Colonic mucosa (tissue), 4 donors: ENCODE data around the gene ITLN1. TPM values are rescaled to one million over a fixed set of nuclear protein-coding genes. Genes with fewer than 3 reads are reported as not detected.
A peak's percentile ranks its signal among the peaks of the same experiment; 100 is the strongest.

ENCODE experiments used
- DNase-seq: peaks from one replicate; pipeline ENCODE4 v3.0.0-alpha.2; 2020
- H3K27ac ChIP-seq: fragments of 200-600 bp; one replicate; pipeline ENCODE4 v1.8.0; 2021
- H3K27me3 ChIP-seq: fragments of 200-600 bp; one replicate; pipeline ENCODE4 v1.8.0; 2021
- H3K36me3 ChIP-seq: fragments of 200-600 bp; one replicate; pipeline ENCODE4 v1.8.0; 2021
- H3K4me1 ChIP-seq: fragments of 200-600 bp; one replicate; pipeline ENCODE4 v1.8.0; 2021; ENCODE audit warnings: mild to moderate bottlenecking
- H3K4me3 ChIP-seq: fragments of 200-600 bp; one replicate; pipeline ENCODE4 v1.8.0; 2021
- H3K9ac ChIP-seq, 2 donors: one replicate each; pipeline ENCODE4 v1.7.0; 2013; ENCODE audit warnings: control low read depth in 2 of 2, low read depth in 2 of 2, low read length in 2 of 2
- H3K9me3 ChIP-seq: fragments of 200-600 bp; one replicate; pipeline ENCODE4 v1.8.0; 2021
- CTCF ChIP-seq: fragments of 200-600 bp; IDR thresholded peaks from one replicate; pipeline ENCODE4 v1.8.0; 2022; ENCODE audit warnings: antibody characterized with exemption, mild to moderate bottlenecking
- intact Hi-C: fragments of 100-400 bp; cut with DNase I; formaldehyde crosslinking; loops from one replicate; pipeline ENCODE4 v1.14.1; 2022
- total RNA-seq, 2 donors: library from RNA; stranded (reverse); fragmentation: NEBNext Ultra II Directional in 1 of 2; extraction: Animal tissue kit (Norgen Biotek cat#: 25700) in 1 of 2; gene quantifications; one replicate each; pipeline ENCODE4 v1.2.1, GENCODE V29; 2021
- donor health status: healthy.
- donor health status: DM: no; HTN: no; CAD: no.
- donor health status: DM: no; HTN: no; CAD: no.

ITLN1 gene
- total RNA-seq, 2 donors from 2014 or later = 164 to 256 TPM

GRCh38 chr1:160858097-160858496 is 26.9 kb downstream of the ITLN1 start:
- intact Hi-C loops = no loop called here

GRCh38 chr1:160855181-160855981 is 29.6 kb downstream of the ITLN1 start:
- Histone ChIP-seq H3K4me3 (no peak overlapping the region), H3K9me3 (no peaks in the 10 kb centered on the region), H3K4me1 (no peaks in the 10 kb centered on the region), H3K9ac (no peak overlapping the region), H3K27ac (no peak overlapping the region), H3K36me3 (no peaks in the 10 kb centered on the region), H3K27me3 (no peaks in the 10 kb centered on the region)
- no peak for TF ChIP-seq CTCF
- intact Hi-C loops = no loop called here
- DNase-seq = no peak

More at GRCh38 chr1:160858097-160858496, 26.9 kb downstream of the ITLN1 start:
- peak; percentile 89 for DNase-seq
- Histone ChIP-seq H3K27me3 (no peaks in the 10 kb centered on the region), H3K9me3 (no peaks in the 10 kb centered on the region), H3K36me3 (no peaks in the 10 kb centered on the region), H3K27ac (peak overlapping the region; percentile 34), H3K4me3 (no peak overlapping the region), H3K4me1 (no peaks in the 10 kb centered on the region), H3K9ac (no peak overlapping the region)
- no peak for TF ChIP-seq CTCF

GRCh38 chr1:160853754-160854153 is 31.2 kb downstream of the ITLN1 start:
- DNase-seq = no peak
- no peak overlapping the region for H3K27ac ChIP-seq
- H3K9ac ChIP-seq = no peak overlapping the region
- TF ChIP-seq CTCF = no peak
- no peak overlapping the region for H3K4me3 ChIP-seq
- no peaks in the 10 kb centered on the region for H3K36me3 ChIP-seq
- H3K9me3 ChIP-seq = no peaks in the 10 kb centered on the region
- intact Hi-C loops = no loop called here
- H3K27me3 ChIP-seq = no peaks in the 10 kb centered on the region
- H3K4me1 ChIP-seq = no peaks in the 10 kb centered on the region

GRCh38 chr1:160853014-160853413 is 32.0 kb downstream of the ITLN1 start:
- H3K4me3 ChIP-seq = no peak overlapping the region
- H3K27me3 ChIP-seq = no peaks in the 10 kb centered on the region
- H3K27ac ChIP-seq = no peak overlapping the region
- no peak for TF ChIP-seq CTCF
- no peaks in the 10 kb centered on the region for H3K4me1 ChIP-seq
- no peak for DNase-seq
- intact Hi-C loops = no loop called here
- H3K36me3 ChIP-seq = no peaks in the 10 kb centered on the region
- no peaks in the 10 kb centered on the region for H3K9me3 ChIP-seq
- no peak overlapping the region for H3K9ac ChIP-seq

GRCh38 chr1:160850993-160851392 is 34.0 kb downstream of the ITLN1 start:
- TF ChIP-seq CTCF = no peak
- no peak for DNase-seq
- intact Hi-C loops = no loop called here
- Histone ChIP-seq H3K27ac (no peak overlapping the region), H3K36me3 (no peaks in the 10 kb centered on the region), H3K9ac (no peak overlapping the region), H3K9me3 (no peaks in the 10 kb centered on the region), H3K27me3 (no peaks in the 10 kb centered on the region), H3K4me1 (no peaks in the 10 kb centered on the region), H3K4me3 (no peak overlapping the region)
